Measurements from ENCODE around the gene AGBL4.
"Not testable (repeated sequence)": the region's sequence is repeated elsewhere in the genome, so short reads cannot be mapped to it uniquely, and the experiment has no call there.

The AGBL4 gene

GRCh38 chr1:50023292-50024159 is at the start of gene AGBL4:
TSS of gene AGBL4 (minus strand) at chr1:50023954.
- DNase-seq (ENCODE audit: low spot score), result peak; percentile 25

- no peak for DNase-seq (ENCODE audit: low spot score)
Observed at GRCh38 chr1:50066806-50067205, 43.1 kb upstream of the AGBL4 start.

GRCh38 chr1:50060279-50060678 is 36.5 kb upstream of the AGBL4 start:
- DNase-seq (ENCODE audit: low spot score), result no peak

GRCh38 chr1:50048791-50049190 is 25.0 kb upstream of the AGBL4 start:
- no peak for DNase-seq (ENCODE audit: low spot score)

- DNase-seq (ENCODE audit: low spot score), result no peak
Observed at GRCh38 chr1:50047916-50048694, 24.4 kb upstream of the AGBL4 start.

- DNase-seq (ENCODE audit: low spot score), result no peak
Observed at GRCh38 chr1:50038237-50038809, 14.6 kb upstream of the AGBL4 start.

- no peak for DNase-seq (ENCODE audit: low spot score)
Observed at GRCh38 chr1:50027794-50028193, 4.0 kb upstream of the AGBL4 start.

GRCh38 chr1:49995734-49996133 is 28.0 kb downstream of the AGBL4 start:
- DNase-seq (ENCODE audit: low spot score), result no peak

GRCh38 chr1:49971088-49971487 is 52.7 kb downstream of the AGBL4 start:
- no peak for DNase-seq (ENCODE audit: low spot score)

GRCh38 chr1:49951385-49951784 is 72.4 kb downstream of the AGBL4 start:
- no peak for DNase-seq (ENCODE audit: low spot score)

GRCh38 chr1:49915301-49915700 is 108.5 kb downstream of the AGBL4 start:
- DNase-seq (ENCODE audit: low spot score), result not testable (repeated sequence)

- DNase-seq (ENCODE audit: low spot score), result no peak
Observed at GRCh38 chr1:49906365-49906764, 117.4 kb downstream of the AGBL4 start.

GRCh38 chr1:49864581-49864980 is 159.2 kb downstream of the AGBL4 start:
- DNase-seq (ENCODE audit: low spot score), result no peak

- no peak for DNase-seq (ENCODE audit: low spot score)
Observed at GRCh38 chr1:49854741-49855140, 169.0 kb downstream of the AGBL4 start.

- no peak for DNase-seq (ENCODE audit: low spot score)
Observed at GRCh38 chr1:49842596-49842995, 181.2 kb downstream of the AGBL4 start.

GRCh38 chr1:49841767-49842166 is 182.0 kb downstream of the AGBL4 start:
- DNase-seq (ENCODE audit: low spot score), result no peak

- no peak for DNase-seq (ENCODE audit: low spot score)
Observed at GRCh38 chr1:49824261-49824660, 199.5 kb downstream of the AGBL4 start.

GRCh38 chr1:49817681-49818080 is 206.1 kb downstream of the AGBL4 start:
- DNase-seq (ENCODE audit: low spot score), result no peak

- not testable (repeated sequence) for DNase-seq (ENCODE audit: low spot score)
Observed at GRCh38 chr1:49787013-49787412, 236.7 kb downstream of the AGBL4 start.

GRCh38 chr1:49765034-49765433 is 258.7 kb downstream of the AGBL4 start:
- no peak for DNase-seq (ENCODE audit: low spot score)

- DNase-seq (ENCODE audit: low spot score), result not testable (repeated sequence)
Observed at GRCh38 chr1:49738118-49738517, 285.6 kb downstream of the AGBL4 start.

GRCh38 chr1:49728377-49728776 is 295.4 kb downstream of the AGBL4 start:
- DNase-seq (ENCODE audit: low spot score), result no peak

GRCh38 chr1:49723662-49724061 is 300.1 kb downstream of the AGBL4 start:
- no peak for DNase-seq (ENCODE audit: low spot score)
